H1 (cell line): ENCODE results near the gene IGFBP1. TPM values are rescaled to one million over a fixed set of nuclear protein-coding genes. Genes with fewer than 3 reads are reported as not detected.

Source experiments
- CTCF ChIA-PET: fragments of 300-600 bp; sonication (Branson Sonifier 250); formaldehyde crosslinking; loops from one replicate; lab custom pipeline; 2021; ENCODE audit not compliant: partially characterized antibody; lab: Charles Lee
- POLR2A ChIA-PET: fragments of 300-600 bp; sonication (Branson Sonifier 250); formaldehyde crosslinking; loops from one replicate; lab custom pipeline; 2021; ENCODE audit warnings: inconsistent platforms; ENCODE audit not compliant: partially characterized antibody; lab: Charles Lee
- DNase-seq, 2 experiments: peaks; one replicate each; pipeline versions ENCODE4 v3.0.0 to v3.0.0-alpha.2; 2010 to 2022; ENCODE audit warnings: low spot score in 2 of 2, low read depth in 1 of 2, mixed read lengths in 1 of 2
- FAIRE-seq: peaks from 2 replicates; lab custom pipeline; 2011; peaks lifted over from hg19 to GRCh38; lab: Jason Lieb, UNC
- H2AFZ ChIP-seq: 2 replicates; pipeline ENCODE4 v1.8.1; 2012; ENCODE audit warnings: low read length, inconsistent platforms
- H2AK5ac ChIP-seq: 2 replicates; pipeline ENCODE4 v1.6.1; 2013; ENCODE audit warnings: low read depth, low read length
- H2BK120ac ChIP-seq: replicated peaks from 2 replicates; pipeline ENCODE3; 2013; ENCODE audit warnings: low read depth, low read length, inconsistent platforms
- H2BK12ac ChIP-seq: 2 replicates; pipeline ENCODE4 v1.6.1; 2013; ENCODE audit warnings: low read depth, low read length
- H2BK15ac ChIP-seq: 2 replicates; pipeline ENCODE4 v1.6.1; 2013; ENCODE audit warnings: low read length
- H2BK20ac ChIP-seq: 2 replicates; pipeline ENCODE4 v1.6.1; 2013; ENCODE audit warnings: low read length
- H2BK5ac ChIP-seq: 2 replicates; pipeline ENCODE4 v1.6.1; 2013; ENCODE audit warnings: low read depth, low read length
- H3K14ac ChIP-seq: 2 replicates; pipeline ENCODE4 v1.6.1; 2013; ENCODE audit warnings: inconsistent platforms; ENCODE audit not compliant: insufficient read length
- H3K18ac ChIP-seq: 2 replicates; pipeline ENCODE4 v1.6.1; 2013; ENCODE audit warnings: low read length; ENCODE audit errors: extremely low read depth
- H3K23ac ChIP-seq: 2 replicates; pipeline ENCODE4 v1.6.1; 2013; ENCODE audit warnings: inconsistent platforms; ENCODE audit not compliant: insufficient read length
- H3K23me2 ChIP-seq: 2 replicates; pipeline ENCODE4 v1.6.1; 2013; ENCODE audit warnings: low read depth, low read length
- H3K27ac ChIP-seq: 2 replicates; pipeline ENCODE4 v1.6.1; 2011; ENCODE audit warnings: low read depth, low read length, inconsistent platforms
- H3K27me3 ChIP-seq, 4 experiments: replicated peaks in 1 of 4; 1 replicate in 1 of 4; 2 replicates in 3 of 4; pipeline versions ENCODE4 v1.6.1 to v1.8.1; 2011 to 2013; ENCODE audit warnings: low read length in 3 of 4, mild to moderate bottlenecking in 3 of 4, inconsistent platforms in 2 of 4, mixed read lengths in 2 of 4, moderate library complexity in 1 of 4; ENCODE audit not compliant: control insufficient read depth in 3 of 4, insufficient read depth in 3 of 4; ENCODE audit errors: extremely low read depth in 1 of 4
- H3K36me3 ChIP-seq, 4 experiments: 2 replicates each; pipeline versions ENCODE4 v1.6.1 to v1.8.1; 2011 to 2013; ENCODE audit warnings: mild to moderate bottlenecking in 4 of 4, low read length in 3 of 4, moderate library complexity in 2 of 4, control low read depth in 1 of 4, inconsistent platforms in 1 of 4; ENCODE audit not compliant: insufficient read depth in 4 of 4, control insufficient read depth in 2 of 4
- H3K4ac ChIP-seq: replicated peaks from 2 replicates; pipeline ENCODE3; 2013; ENCODE audit warnings: low read length, low read depth, mixed read lengths, inconsistent platforms; ENCODE audit not compliant: insufficient read length
- H3K4me1 ChIP-seq, 4 experiments: replicated peaks in 1 of 4; 1 replicate in 1 of 4; 2 replicates in 3 of 4; pipeline versions ENCODE4 v1.6.1 to v1.8.1; 2011 to 2013; ENCODE audit warnings: low read length in 3 of 4, inconsistent platforms in 2 of 4, mixed read lengths in 1 of 4; ENCODE audit not compliant: insufficient read depth in 4 of 4, control insufficient read depth in 3 of 4
- H3K4me2 ChIP-seq, 2 experiments: 2 replicates each; pipeline versions ENCODE4 v1.6.1 to v1.8.1; 2011 to 2013; ENCODE audit warnings: low read depth in 2 of 2, low read length in 2 of 2, control low read depth in 1 of 2, inconsistent platforms in 1 of 2, mild to moderate bottlenecking in 1 of 2; ENCODE audit not compliant: insufficient read depth in 1 of 2
- H3K4me3 ChIP-seq, 4 experiments: fragments of 200-600, 300-600 bp in 1 of 4; sonication (generic), shearing (Covaris generic), sonication (Bioruptor Twin) in 1 of 4; 2 replicates each; pipeline versions ENCODE4 v1.5.1 to v1.8.1; 2011 to 2016; ENCODE audit warnings: low read length in 4 of 4, low read depth in 3 of 4, control low read depth in 2 of 4, inconsistent platforms in 2 of 4, mild to moderate bottlenecking in 2 of 4, mixed read lengths in 1 of 4, moderate library complexity in 1 of 4; ENCODE audit not compliant: insufficient read depth in 2 of 4; ENCODE audit errors: extremely low read depth in 1 of 4
- H3K56ac ChIP-seq: replicated peaks from 2 replicates; pipeline ENCODE3; 2013; ENCODE audit warnings: low read depth, mild to moderate bottlenecking, mixed read lengths, low read length, inconsistent platforms; ENCODE audit not compliant: insufficient read length
- H3K79me1 ChIP-seq: 2 replicates; pipeline ENCODE4 v1.6.1; 2013; ENCODE audit warnings: low read depth, low read length, control low read depth
- H3K79me2 ChIP-seq, 2 experiments: 2 replicates each; pipeline versions ENCODE4 v1.6.1 to v1.8.1; 2012 to 2013; ENCODE audit warnings: low read length in 2 of 2, mild to moderate bottlenecking in 2 of 2, inconsistent platforms in 1 of 2; ENCODE audit not compliant: insufficient read depth in 2 of 2, control insufficient read depth in 1 of 2
- H3K9ac ChIP-seq, 4 experiments: replicated peaks in 1 of 4; 1 replicate in 1 of 4; 2 replicates in 3 of 4; pipeline versions ENCODE4 v1.6.1 to v1.8.1; 2011 to 2013; ENCODE audit warnings: low read depth in 3 of 4, low read length in 3 of 4, control low read depth in 2 of 4, mild to moderate bottlenecking in 2 of 4, moderate library complexity in 2 of 4, inconsistent platforms in 1 of 4; ENCODE audit errors: extremely low read depth in 1 of 4
- H3K9me3 ChIP-seq, 2 experiments: 2 replicates each; pipeline versions ENCODE4 v1.6.1 to v1.8.1; 2012 to 2013; ENCODE audit warnings: mild to moderate bottlenecking in 2 of 2, moderate library complexity in 2 of 2, control low read depth in 1 of 2, inconsistent platforms in 1 of 2, low read depth in 1 of 2, low read length in 1 of 2, mixed read lengths in 1 of 2; ENCODE audit not compliant: insufficient read depth in 2 of 2
- H4K20me1 ChIP-seq, 2 experiments: replicated peaks in 1 of 2; 2 replicates each; pipeline versions ENCODE3 to v1.8.1; 2011 to 2013; ENCODE audit warnings: inconsistent platforms in 2 of 2, low read length in 2 of 2, mild to moderate bottlenecking in 1 of 2; ENCODE audit not compliant: insufficient read depth in 2 of 2, control insufficient read depth in 1 of 2
- H4K5ac ChIP-seq: 2 replicates; pipeline ENCODE4 v1.6.1; 2013; ENCODE audit warnings: low read length, low read depth, mixed read lengths, inconsistent platforms; ENCODE audit not compliant: insufficient read length
- H4K8ac ChIP-seq: 2 replicates; pipeline ENCODE4 v1.8.0; 2013; ENCODE audit warnings: mild to moderate bottlenecking, moderate library complexity, low read length, inconsistent platforms; ENCODE audit not compliant: insufficient read depth; ENCODE audit errors: extremely low read depth
- H4K91ac ChIP-seq: replicated peaks from 2 replicates; pipeline ENCODE3; 2013; ENCODE audit warnings: low read length, mixed read lengths, inconsistent platforms; ENCODE audit not compliant: insufficient read length
- ATF3 ChIP-seq: IDR thresholded peaks from 2 replicates; pipeline ENCODE4 v1.6.1; 2011; ENCODE audit warnings: low read depth, mild to moderate bottlenecking, low read length; ENCODE audit not compliant: insufficient read depth
- BACH1 ChIP-seq: IDR thresholded peaks from 2 replicates; pipeline ENCODE4 v1.6.1; 2012; ENCODE audit warnings: low read length, improper control_type of control experiment
- CTCF ChIP-seq, 3 experiments: IDR thresholded peaks; 1 replicate in 2 of 3; 2 replicates in 1 of 3; pipeline versions ENCODE4 v1.5.1 to v1.6.1; 2011; ENCODE audit warnings: low read length in 3 of 3, mild to moderate bottlenecking in 3 of 3, inconsistent platforms in 2 of 3, low read depth in 1 of 3, moderate library complexity in 1 of 3; ENCODE audit not compliant: insufficient read depth in 1 of 3; ENCODE audit errors: control extremely low read depth in 1 of 3
- HDAC6 ChIP-seq: IDR thresholded peaks from one replicate; pipeline ENCODE4 v1.7.1; 2012; ENCODE audit warnings: low read depth, mild to moderate bottlenecking, inconsistent platforms, low read length, moderate library complexity
- JUND ChIP-seq: IDR thresholded peaks from 2 replicates; pipeline ENCODE4 v1.6.1; 2011; ENCODE audit warnings: mild to moderate bottlenecking, improper control_type of control experiment, low read length
- SIX5 ChIP-seq: IDR thresholded peaks from 2 replicates; pipeline ENCODE4 v1.6.1; 2011; ENCODE audit warnings: mild to moderate bottlenecking, low read depth, low read length
- USF2 ChIP-seq: IDR thresholded peaks from 2 replicates; pipeline ENCODE4 v1.6.1; 2011; ENCODE audit warnings: low read length, improper control_type of control experiment
- WGBS, 2 experiments: shearing (Covaris generic) in 1 of 2; methylation state at CpG; one replicate each; pipeline versions ENCODE4 v1.1.6 to v1.1.7; 2013 to 2015; ENCODE audit warnings: low lambda C conversion rate in 2 of 2, mixed read lengths in 2 of 2, inconsistent platforms in 1 of 2, low coverage in 1 of 2, missing lambda C conversion rate in 1 of 2; ENCODE audit not compliant: insufficient replicate concordance in 2 of 2, insufficient coverage in 1 of 2, insufficient read length in 1 of 2; ENCODE audit errors: extremely low coverage in 1 of 2, missing lambda C conversion rate in 1 of 2; 5-methylcytosine and 5-hydroxymethylcytosine counted together
- polyA plus RNA-seq, 7 experiments: library from polyadenylated mRNA; depleted of rRNA in 3 of 7; stranded (reverse) in 5 of 7; unstranded in 2 of 7; fragments of >200 nt in 5 of 7; fragments of 200-250 nt in 2 of 7; gene quantifications; 1 replicate in 5 of 7; 2 replicates in 1 of 7; 4 replicates in 1 of 7; pipeline versions ENCODE4 v1.2.1 to v1.2.3, GENCODE V29; 2011 to 2013; ENCODE audit warnings: missing spikeins in 2 of 7, mixed read lengths in 2 of 7
- total RNA-seq: library from RNA; stranded (reverse); fragmentation: NEBNext Ultra II Directional; extraction: Animal tissue kit (Norgen Biotek cat#: 25700); gene quantifications from 2 replicates; pipeline ENCODE4 v1.2.1, GENCODE V29; 2021
- TF ChIP-seq, protein P1 (sequence below): IDR thresholded peaks from 2 replicates; pipeline ENCODE4 v1.6.1; 2012; ENCODE audit warnings: inconsistent platforms

IGFBP1 gene
- total and polyA plus RNA-seq, 2 of the 8 experiments (the other 6 are each of a cell fraction or from before 2014, with no cell fraction given), result not detected

- Histone ChIP-seq H3K14ac (no peak overlapping the region), H3K18ac (no peak overlapping the region), H2BK12ac (no peak overlapping the region), H3K4me3 (no peak overlapping the region), H3K79me1 (no peaks in the 10 kb centered on the region), H2BK20ac (no peak overlapping the region), H2BK15ac (no peak overlapping the region), H2AFZ (no peak overlapping the region), H2AK5ac (no peak overlapping the region), H3K4ac (no peak overlapping the region)
- FAIRE-seq, result no peak
- no peak for DNase-seq
- ChIA-PET POLR2A (no interaction called here), CTCF (interaction anchor here (1.9 to 2.3 kb wide), 2 partner anchors 9 to 10 kb away, joined by 6 to 7 read pairs; no protein-coding TSS in a partner anchor)
- TF ChIP-seq CTCF (IDR thresholded peaks at IDR 0.05; ENCODE audit: control extremely low read depth in 1 of 3, insufficient read depth in 1 of 3, low read depth in 1 of 3, low read length in 3 of 3) (no peak), BACH1 (no peak), JUND (no peak), HDAC6 (no peak), SIX5 (no peak), USF2 (no peak), ATF3 (no peak)
- TF ChIP-seq, protein P1, sequence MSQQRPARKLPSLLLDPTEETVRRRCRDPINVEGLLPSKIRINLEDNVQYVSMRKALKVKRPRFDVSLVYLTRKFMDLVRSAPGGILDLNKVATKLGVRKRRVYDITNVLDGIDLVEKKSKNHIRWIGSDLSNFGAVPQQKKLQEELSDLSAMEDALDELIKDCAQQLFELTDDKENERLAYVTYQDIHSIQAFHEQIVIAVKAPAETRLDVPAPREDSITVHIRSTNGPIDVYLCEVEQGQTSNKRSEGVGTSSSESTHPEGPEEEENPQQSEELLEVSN, result no peak
- TF ChIP-seq, all 59 proteins: peak for 0
- Histone ChIP-seq H3K4me2 (no peak overlapping the region), H3K27ac (no peak overlapping the region), H2BK120ac (no peak overlapping the region), H3K9me3 (peaks cover 15 to 31% of the 10 kb centered on the region in 2 experiments), H4K5ac (no peak overlapping the region), H3K23me2 (no peaks in the 10 kb centered on the region), H3K79me2 (no peaks in the 10 kb centered on the region), H4K91ac (no peak overlapping the region), H3K4me1 (peaks cover 0 to 3% (median under 1%) of the 10 kb centered on the region in 4 experiments; a peak in 1 of 7 replicates), H3K9ac (no peak overlapping the region), H4K20me1 (peaks cover 0 to 1% of the 10 kb centered on the region in 2 experiments), H2BK5ac (no peak overlapping the region), H3K56ac (no peak overlapping the region), H4K8ac (no peak overlapping the region), H3K23ac (no peak overlapping the region), H3K27me3 (no peaks in the 10 kb centered on the region), H3K36me3 (no peaks in the 10 kb centered on the region; a peak in 1 of 8 replicates)
- 92% methylated on average over 9 of the region's 9 CpGs; no CpG with 5 or more reads in 1 of the 2 experiments for WGBS, 2 experiments
Observed at GRCh38 chr7:45881280-45881758, 7.0 kb upstream of the IGFBP1 start.
